ENCODE measurements around the gene SCAANT1.

DNA sequence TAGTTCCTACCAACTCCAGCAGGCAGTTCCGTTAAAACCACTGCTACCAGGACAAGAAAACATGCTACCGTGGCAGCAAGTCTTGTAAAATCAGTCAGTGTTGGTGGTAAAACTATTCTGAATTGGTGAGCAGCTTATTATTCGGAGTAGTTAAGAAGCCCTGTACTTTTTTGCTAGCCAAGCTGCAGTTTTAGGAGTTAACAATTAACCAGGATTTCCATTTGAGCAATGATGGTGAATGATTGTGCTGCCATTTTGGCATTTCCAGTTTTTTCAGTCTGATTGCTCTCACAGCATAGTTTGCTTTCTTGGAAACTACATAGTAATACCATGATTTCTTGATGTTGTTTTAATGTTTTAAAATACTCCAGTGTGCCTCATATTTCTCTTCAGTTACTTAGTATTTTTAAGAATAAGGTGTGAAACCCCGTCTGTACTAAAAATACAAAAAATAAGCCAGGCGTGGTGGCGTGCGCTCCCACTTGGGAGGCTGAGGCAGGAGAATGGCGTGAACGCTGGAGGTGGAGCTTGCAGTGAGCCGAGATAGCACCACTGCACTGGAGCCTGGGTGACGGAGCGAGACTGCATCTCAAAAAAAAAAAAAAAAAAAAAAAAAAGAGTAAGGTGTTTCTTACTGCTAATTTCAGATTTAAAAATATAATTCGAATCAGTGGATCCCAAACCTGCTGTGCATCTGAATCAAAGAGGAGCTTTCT, 43.8 kb upstream of the SCAANT1 start:
- TF ChIP-seq, protein P1, sequence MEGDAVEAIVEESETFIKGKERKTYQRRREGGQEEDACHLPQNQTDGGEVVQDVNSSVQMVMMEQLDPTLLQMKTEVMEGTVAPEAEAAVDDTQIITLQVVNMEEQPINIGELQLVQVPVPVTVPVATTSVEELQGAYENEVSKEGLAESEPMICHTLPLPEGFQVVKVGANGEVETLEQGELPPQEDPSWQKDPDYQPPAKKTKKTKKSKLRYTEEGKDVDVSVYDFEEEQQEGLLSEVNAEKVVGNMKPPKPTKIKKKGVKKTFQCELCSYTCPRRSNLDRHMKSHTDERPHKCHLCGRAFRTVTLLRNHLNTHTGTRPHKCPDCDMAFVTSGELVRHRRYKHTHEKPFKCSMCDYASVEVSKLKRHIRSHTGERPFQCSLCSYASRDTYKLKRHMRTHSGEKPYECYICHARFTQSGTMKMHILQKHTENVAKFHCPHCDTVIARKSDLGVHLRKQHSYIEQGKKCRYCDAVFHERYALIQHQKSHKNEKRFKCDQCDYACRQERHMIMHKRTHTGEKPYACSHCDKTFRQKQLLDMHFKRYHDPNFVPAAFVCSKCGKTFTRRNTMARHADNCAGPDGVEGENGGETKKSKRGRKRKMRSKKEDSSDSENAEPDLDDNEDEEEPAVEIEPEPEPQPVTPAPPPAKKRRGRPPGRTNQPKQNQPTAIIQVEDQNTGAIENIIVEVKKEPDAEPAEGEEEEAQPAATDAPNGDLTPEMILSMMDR (conservative IDR thresholded peaks at IDR 0.05) = no peak
- TF ChIP-seq EZH2 (IDR thresholded peaks at IDR 0.05; ENCODE audit: low read depth) = no peak
